HepG2 (cell line): ENCODE results near the gene ATAD1. TPM values are rescaled to one million over a fixed set of nuclear protein-coding genes. Genes with fewer than 3 reads are reported as not detected.
A peak's percentile ranks its signal among the peaks of the same experiment; 100 is the strongest.

Experiments
- AGO2 ChIP-seq: fragments of 200-400 bp; formaldehyde crosslinking; optimal IDR thresholded peaks from 2 replicates; pipeline ENCODE3; 2017; ENCODE audit warnings: mild to moderate bottlenecking, low read depth, low read length, moderate library complexity
- ATM ChIP-seq: fragments of 450-650 bp; IDR thresholded peaks from 2 replicates; pipeline ENCODE4 v1.7.1; 2017; ENCODE audit warnings: mild to moderate bottlenecking, borderline replicate concordance
- CREB3 ChIP-seq: sonication (generic); formaldehyde crosslinking; IDR thresholded peaks from 2 replicates; pipeline ENCODE4 v1.5.0; 2020; ENCODE audit warnings: missing genetic modification reagents
- DZIP1 ChIP-seq: sonication (generic); formaldehyde crosslinking; IDR thresholded peaks from 2 replicates; pipeline ENCODE4 v1.5.0; 2020; ENCODE audit warnings: mild to moderate bottlenecking, missing genetic modification reagents
- E2F1 ChIP-seq: sonication (generic); formaldehyde crosslinking; IDR thresholded peaks from 2 replicates; pipeline ENCODE4 v1.5.0; 2020; ENCODE audit warnings: missing genetic modification reagents
- JARID2 ChIP-seq: sonication (generic); formaldehyde crosslinking; IDR thresholded peaks from 2 replicates; pipeline ENCODE4 v1.8.1; 2023; ENCODE audit warnings: missing genetic modification reagents, inconsistent platforms; ENCODE audit not compliant: insufficient replicate concordance
- MBNL3 ChIP-seq: fragments of 250-450 bp; sonication (Bioruptor Pico); conservative IDR thresholded peaks from 2 replicates; pipeline ENCODE4 v1.8.0; 2022; ENCODE audit warnings: mild to moderate bottlenecking, inconsistent platforms
- MIXL1 ChIP-seq: IDR thresholded peaks from 2 replicates; pipeline ENCODE4 v1.6.1; 2016
- NR1H2 ChIP-seq: sonication (generic); formaldehyde crosslinking; IDR thresholded peaks from 2 replicates; pipeline ENCODE4 v1.8.1; 2022; ENCODE audit warnings: low read depth, missing genetic modification reagents, borderline replicate concordance
- NR2F6 ChIP-seq, 2 experiments: IDR thresholded peaks; 2 replicates each; pipeline ENCODE4 v1.6.1; 2016; ENCODE audit warnings: antibody characterized with exemption in 1 of 2, mild to moderate bottlenecking in 1 of 2
- PHF8 ChIP-seq: sonication (generic); formaldehyde crosslinking; IDR thresholded peaks from 2 replicates; pipeline ENCODE4 v1.5.0; 2020; ENCODE audit warnings: missing genetic modification reagents
- PITX1 ChIP-seq: sonication (generic); formaldehyde crosslinking; IDR thresholded peaks from 2 replicates; pipeline ENCODE4 v1.5.1; 2020; ENCODE audit warnings: mild to moderate bottlenecking, missing genetic modification reagents
- RAD51 ChIP-seq: fragments of 450-650 bp; IDR thresholded peaks from 2 replicates; pipeline ENCODE4 v1.6.1; 2016; ENCODE audit warnings: borderline replicate concordance
- RARA ChIP-seq: IDR thresholded peaks from 2 replicates; pipeline ENCODE4 v1.6.1; 2016; ENCODE audit warnings: missing genetic modification reagents, missing compliant biosample characterization
- STAT5B ChIP-seq: sonication (generic); formaldehyde crosslinking; IDR thresholded peaks from 2 replicates; pipeline ENCODE4 v1.4.0; 2020; ENCODE audit warnings: missing genetic modification reagents
- YEATS4 ChIP-seq: sonication (generic); formaldehyde crosslinking; IDR thresholded peaks from 2 replicates; pipeline ENCODE4 v1.4.0; 2020; ENCODE audit warnings: missing genetic modification reagents, borderline replicate concordance
- ZBTB21 ChIP-seq: sonication (generic); formaldehyde crosslinking; IDR thresholded peaks from 2 replicates; pipeline ENCODE4 v1.4.0; 2020; ENCODE audit warnings: missing genetic modification reagents
- ZBTB25 ChIP-seq: IDR thresholded peaks from 2 replicates; pipeline ENCODE4 v1.6.1; 2018; ENCODE audit warnings: missing genetic modification reagents
- ZMAT3 ChIP-seq: sonication (generic); formaldehyde crosslinking; conservative IDR thresholded peaks from 2 replicates; pipeline ENCODE4 v1.7.0; 2021; ENCODE audit warnings: missing genetic modification reagents
- ZNF124 ChIP-seq: sonication (generic); formaldehyde crosslinking; IDR thresholded peaks from 2 replicates; pipeline ENCODE4 v1.4.0; 2020; ENCODE audit warnings: missing genetic modification reagents
- ZNF20 ChIP-seq: sonication (generic); formaldehyde crosslinking; IDR thresholded peaks from 2 replicates; pipeline ENCODE4 v1.4.0; 2020; ENCODE audit warnings: mild to moderate bottlenecking, moderate library complexity, missing genetic modification reagents
- ZNF205 ChIP-seq: IDR thresholded peaks from 2 replicates; pipeline ENCODE4 v1.6.1; 2018; ENCODE audit warnings: missing biosample characterization, missing genetic modification reagents
- ZNF460 ChIP-seq: sonication (generic); formaldehyde crosslinking; IDR thresholded peaks from 2 replicates; pipeline ENCODE4 v1.5.1; 2020; ENCODE audit warnings: missing genetic modification reagents, mild to moderate bottlenecking, borderline replicate concordance
- ZNF615 ChIP-seq: sonication (generic); formaldehyde crosslinking; IDR thresholded peaks from 2 replicates; pipeline ENCODE4 v1.5.0; 2020; ENCODE audit warnings: mild to moderate bottlenecking, missing genetic modification reagents, borderline replicate concordance
- ZNF644 ChIP-seq: IDR thresholded peaks from 2 replicates; pipeline ENCODE4 v1.6.1; 2016; ENCODE audit warnings: low read depth
- ZNF788 ChIP-seq: sonication (generic); formaldehyde crosslinking; IDR thresholded peaks from 2 replicates; pipeline ENCODE4 v1.5.0; 2020; ENCODE audit warnings: mild to moderate bottlenecking, missing genetic modification reagents, borderline replicate concordance
- polyA plus RNA-seq, 8 experiments: library from polyadenylated mRNA; depleted of rRNA in 3 of 8; stranded (reverse) in 7 of 8; unstranded in 1 of 8; fragments of >200 nt; fragmentation: Illumina TruSeq in 4 of 8; extraction: Trizol in 4 of 8; gene quantifications; 2 replicates each; pipeline versions ENCODE4 v1.2.1 to v1.2.3, GENCODE V29; 2011 to 2016; ENCODE audit warnings: low read depth in 4 of 8, missing spikeins in 1 of 8, mixed read lengths in 1 of 8; ENCODE audit not compliant: insufficient read depth in 1 of 8
- total RNA-seq, 5 experiments: library from RNA; depleted of rRNA; stranded (reverse); fragments of >200 nt; fragmentation: Illumina TruSeq; extraction: Trizol; gene quantifications; 2 replicates each; pipeline ENCODE4 v1.2.3, GENCODE V29; 2016; ENCODE audit warnings: low read depth in 1 of 5

The ATAD1 gene
- total and polyA plus RNA-seq, 2 of the 13 experiments (the other 11 are each of a cell fraction or from before 2014, with no cell fraction given): 14.9 to 28.2 TPM

- TF ChIP-seq AGO2 (peak; percentile 76), YEATS4 (peak; percentile 96), ZNF788 (peak; percentile 82; the same call in 1 of the 2 replicates), ZMAT3 (CRISPR knock-in tag) (peak; percentile 74; the same call in 1 of the 2 replicates), NR1H2 (CRISPR knock-in tag) (peak; percentile 26; the same call in 1 of the 2 replicates), ATM (no peak), ZNF20 (CRISPR knock-in tag) (peak; percentile 85; the same call in 1 of the 2 replicates), ZNF644 (CRISPR knock-in tag) (no peak), NR2F6 (IDR thresholded peaks at IDR 0.05) (peak; percentile 39; the same call in 1 of the 2 replicates), NR2F6 (CRISPR knock-in tag; IDR thresholded peaks at IDR 0.05) (peak; percentile 70), RAD51 (peak; percentile 71; the same call in 1 of the 2 replicates), ZBTB25 (peak; percentile 100), CREB3 (CRISPR knock-in tag) (peak; percentile 97), PITX1 (CRISPR knock-in tag) (peak; percentile 82), ZNF615 (CRISPR knock-in tag) (no peak; the same call in none of the 2 replicates), ZNF205 (CRISPR knock-in tag) (peak; percentile 91; the same call in 1 of the 2 replicates), ZBTB21 (CRISPR knock-in tag) (no peak; the same call in 1 of the 2 replicates), ZNF460 (CRISPR knock-in tag) (no peak; the same call in 1 of the 2 replicates), MIXL1 (CRISPR knock-in tag) (peak; percentile 93), ZNF124 (CRISPR knock-in tag) (peak; percentile 27; the same call in 1 of the 2 replicates), JARID2 (CRISPR knock-in tag) (peak; percentile 87), DZIP1 (CRISPR knock-in tag) (peak; percentile 94), E2F1 (CRISPR knock-in tag) (peak; percentile 85), MBNL3 (CRISPR knock-in tag) (no peak), PHF8 (CRISPR knock-in tag) (peak; percentile 77; the same call in 1 of the 2 replicates), RARA (CRISPR knock-in tag) (peak; percentile 61), STAT5B (CRISPR knock-in tag) (0 out of 2 replicates have a peak, but pooled peaks have one; percentile 11)
Observed at GRCh38 chr10:87861953-87862678, 44.1 kb upstream of the ATAD1 start (continued).
